ENCODE measurements around the gene SLC35G1.
A peak's percentile ranks its signal among the peaks of the same experiment; 100 is the strongest.

SLC35G1 gene

GRCh38 chr10:93893646-93894515 lies at the start of gene SLC35G1:
SLC35G1 (plus strand) TSS chr10:93893978; CDS start chr10:93894034, 56 bp downstream.
- DNase-seq, result peak; percentile 4

GRCh38 chr10:93844979-93845626 lies 48.7 kb upstream of the SLC35G1 start:
- no peak for DNase-seq

- no peak for DNase-seq
These were observed 44.2 kb upstream of the SLC35G1 start for GRCh38 chr10:93849593-93849992.

GRCh38 chr10:93850031-93851015 lies 43.5 kb upstream of the SLC35G1 start:
- DNase-seq, result no peak

- no peak for DNase-seq
These were observed 42.6 kb upstream of the SLC35G1 start for GRCh38 chr10:93851169-93851568.

GRCh38 chr10:93852476-93853095 lies 41.2 kb upstream of the SLC35G1 start:
- DNase-seq, result no peak

GRCh38 chr10:93854975-93855374 lies 38.8 kb upstream of the SLC35G1 start:
- no peak for DNase-seq

GRCh38 chr10:93856349-93857145 lies 37.2 kb upstream of the SLC35G1 start:
- DNase-seq, result no peak

- DNase-seq, result no peak
These were observed 34.6 kb upstream of the SLC35G1 start for GRCh38 chr10:93859049-93859655.

- no peak for DNase-seq
These were observed 32.0 kb upstream of the SLC35G1 start for GRCh38 chr10:93861825-93862224.

- no peak for DNase-seq
These were observed 27.9 kb upstream of the SLC35G1 start for GRCh38 chr10:93865794-93866425.

- DNase-seq, result no peak
These were observed 26.3 kb upstream of the SLC35G1 start for GRCh38 chr10:93867525-93867924.

GRCh38 chr10:93871671-93872204 lies 22.0 kb upstream of the SLC35G1 start:
- DNase-seq, result no peak

- DNase-seq, result no peak
These were observed 21.2 kb upstream of the SLC35G1 start for GRCh38 chr10:93872375-93873158.

GRCh38 chr10:93873420-93874115 lies 20.2 kb upstream of the SLC35G1 start:
- DNase-seq, result no peak

GRCh38 chr10:93874309-93875031 lies 19.3 kb upstream of the SLC35G1 start:
- no peak for DNase-seq

- no peak for DNase-seq
These were observed 18.8 kb upstream of the SLC35G1 start for GRCh38 chr10:93875032-93875358.

- no peak for DNase-seq
These were observed 17.4 kb upstream of the SLC35G1 start for GRCh38 chr10:93876381-93876780.
